GM21723 (cell line): ENCODE results near the gene EPB41L4A.

Experiments
- ATAC-seq: cut with Tn5 transposase; IDR thresholded peaks from one replicate; pipeline ENCODE4 v1.9.1; 2021; ENCODE audit warnings: mild to moderate bottlenecking, moderate library complexity; ENCODE audit not compliant: unreplicated experiment

EPB41L4A gene

GRCh38 chr5:112123086-112123485, 296.0 kb downstream of the EPB41L4A start:
- no peak for ATAC-seq

- ATAC-seq, result no peak
Measured at GRCh38 chr5:112122353-112122752, 296.7 kb downstream of the EPB41L4A start.

GRCh38 chr5:112121258-112121657, 297.8 kb downstream of the EPB41L4A start:
- ATAC-seq, result no peak

GRCh38 chr5:112119969-112120368, 299.1 kb downstream of the EPB41L4A start:
- no peak for ATAC-seq

GRCh38 chr5:112119508-112119907, 299.6 kb downstream of the EPB41L4A start:
- ATAC-seq, result no peak

- no peak for ATAC-seq
Measured at GRCh38 chr5:112117551-112117950, 301.5 kb downstream of the EPB41L4A start.

- ATAC-seq, result peak; percentile 68
Measured at GRCh38 chr5:112116371-112116770, 302.7 kb downstream of the EPB41L4A start.

- no peak for ATAC-seq
Measured at GRCh38 chr5:112113565-112113964, 305.5 kb downstream of the EPB41L4A start.
